B cell (primary cell): ENCODE data around the gene SLF2. TPM values are rescaled to one million over a fixed set of nuclear protein-coding genes. Genes with fewer than 3 reads are reported as not detected.

Source experiments
- ATAC-seq: fragments of 200-7000 bp; cut with Tn5 transposase; one replicate; pipeline ENCODE4 v1.10.0; 2021; ENCODE audit warnings: low read depth, mild to moderate bottlenecking, moderate number of reproducible peaks, moderate library complexity
- CTCF ChIA-PET: fragments of 350-600 bp; sonication (Branson Sonifier 250); formaldehyde crosslinking; loops from one replicate; lab custom pipeline; 2021; ENCODE audit warnings: antibody characterized with exemption, inconsistent platforms; lab: Charles Lee
- POLR2A ChIA-PET: fragments of 350-600 bp; sonication (Branson Sonifier 250); formaldehyde crosslinking; loops from one replicate; lab custom pipeline; 2021; ENCODE audit warnings: antibody characterized with exemption; lab: Charles Lee
- DNase-seq: peaks from one replicate; pipeline ENCODE4 v3.0.0; 2013
- H2AFZ ChIP-seq: 2 replicates; pipeline ENCODE4 v1.6.1; 2012; ENCODE audit warnings: mild to moderate bottlenecking, low read depth, low read length; ENCODE audit not compliant: insufficient read depth, poor library complexity, severe bottlenecking
- H3K27ac ChIP-seq, 2 donors: 1 replicate in 1 of 2; 2 replicates in 1 of 2; pipeline ENCODE4 v1.5.1; 2012 to 2013; ENCODE audit warnings: low read length in 2 of 2, mild to moderate bottlenecking in 2 of 2, moderate library complexity in 1 of 2
- H3K27me3 ChIP-seq, 4 experiments: fragments of 200-600 bp in 1 of 4; sonication (generic) in 1 of 4; replicated peaks in 1 of 4; 1 replicate in 2 of 4; 2 replicates in 2 of 4; pipeline versions ENCODE4 v1.6.1 to v1.7.0; 2013 to 2016; ENCODE audit warnings: low read length in 3 of 4, mild to moderate bottlenecking in 2 of 4, mixed read lengths in 1 of 4, moderate library complexity in 1 of 4; ENCODE audit not compliant: insufficient read depth in 4 of 4, control insufficient read depth in 3 of 4; ENCODE audit errors: control extremely low read depth in 1 of 4
- H3K36me3 ChIP-seq, 2 experiments: replicated peaks in 1 of 2; 1 replicate in 1 of 2; 2 replicates in 1 of 2; pipeline versions ENCODE4 v1.6.1 to v1.7.1; 2013; ENCODE audit warnings: low read length in 1 of 2; ENCODE audit not compliant: insufficient read depth in 2 of 2, control insufficient read depth in 1 of 2; ENCODE audit errors: control extremely low read depth in 1 of 2, extremely low read depth in 1 of 2
- H3K4me1 ChIP-seq, 2 donors: fragments of 200-600 bp in 1 of 2; sonication (generic) in 1 of 2; 1 replicate in 1 of 2; 2 replicates in 1 of 2; pipeline versions ENCODE4 v1.5.1 to v1.6.1; 2013 to 2017; ENCODE audit warnings: low read length in 2 of 2; ENCODE audit not compliant: control insufficient read depth in 2 of 2, insufficient read depth in 2 of 2
- H3K4me2 ChIP-seq: replicated peaks from 2 replicates; pipeline ENCODE3; 2012; ENCODE audit warnings: mild to moderate bottlenecking, low read depth, low read length; ENCODE audit not compliant: poor library complexity, severe bottlenecking
- H3K4me3 ChIP-seq, 5 experiments: fragments of 200-600 bp in 1 of 5; sonication (generic) in 1 of 5; 1 replicate in 3 of 5; 2 replicates in 2 of 5; pipeline versions ENCODE4 v1.5.1 to v1.7.0; 2011 to 2016; ENCODE audit warnings: low read length in 4 of 5, mild to moderate bottlenecking in 4 of 5, low read depth in 2 of 5, control low read depth in 1 of 5, moderate library complexity in 1 of 5; ENCODE audit not compliant: insufficient read depth in 1 of 5; ENCODE audit errors: control extremely low read depth in 1 of 5, extremely low read depth in 1 of 5
- H3K79me2 ChIP-seq: fragments of 200-600 bp; sonication (generic); one replicate; pipeline ENCODE4 v1.6.0; 2016; ENCODE audit warnings: low read length; ENCODE audit not compliant: control insufficient read depth, insufficient read depth
- H3K9ac ChIP-seq: fragments of 200-600 bp; sonication (generic); 2 replicates; pipeline ENCODE4 v1.6.1; 2017; ENCODE audit warnings: mild to moderate bottlenecking, low read length, moderate library complexity
- H3K9me3 ChIP-seq, 3 donors: one replicate each; pipeline versions ENCODE4 v1.6.1 to v1.7.1; 2013; ENCODE audit warnings: low read length in 2 of 3; ENCODE audit not compliant: control insufficient read depth in 2 of 3, insufficient read depth in 1 of 3; ENCODE audit errors: control extremely low read depth in 1 of 3
- H4K20me1 ChIP-seq: 2 replicates; pipeline ENCODE4 v1.6.0; 2012; ENCODE audit warnings: mild to moderate bottlenecking, low read length; ENCODE audit not compliant: insufficient read depth, control insufficient read depth, poor library complexity, severe bottlenecking
- H3K27ac Mint-ChIP-seq: one replicate; pipeline ENCODE4 v1.8.0; 2021; ENCODE audit warnings: mixed read lengths
- H3K27me3 Mint-ChIP-seq: one replicate; pipeline ENCODE4 v1.8.0; 2021; ENCODE audit warnings: mixed read lengths
- H3K4me1 Mint-ChIP-seq: one replicate; pipeline ENCODE4 v1.8.0; 2021; ENCODE audit warnings: mixed read lengths
- H3K4me3 Mint-ChIP-seq: one replicate; pipeline ENCODE4 v1.8.0; 2021; ENCODE audit warnings: mixed read lengths
- H3K9me3 Mint-ChIP-seq: one replicate; pipeline ENCODE4 v1.8.0; 2022; ENCODE audit warnings: mixed read lengths; ENCODE audit not compliant: insufficient read depth
- CTCF ChIP-seq: fragments of 200-600 bp; IDR thresholded peaks from one replicate; pipeline ENCODE4 v1.8.0; 2022; ENCODE audit warnings: antibody characterized with exemption, mild to moderate bottlenecking
- EZH2 ChIP-seq: IDR thresholded peaks from 2 replicates; pipeline ENCODE4 v1.6.1; 2012; ENCODE audit warnings: borderline replicate concordance, low read depth, mild to moderate bottlenecking, moderate library complexity, low read length; ENCODE audit not compliant: insufficient read depth, poor library complexity, severe bottlenecking
- WGBS: methylation state at CpG from one replicate; pipeline ENCODE4 v1.1.5; 2013; ENCODE audit warnings: missing lambda C conversion rate; ENCODE audit not compliant: insufficient coverage; 5-methylcytosine and 5-hydroxymethylcytosine counted together
- intact Hi-C: fragments of 100-400 bp; cut with micrococcal nuclease; formaldehyde crosslinking; loops from one replicate; pipeline ENCODE4 v1.10.0; 2022
- polyA plus RNA-seq: library from polyadenylated mRNA; depleted of rRNA; stranded (reverse); fragments of >200 nt; gene quantifications from 2 replicates; pipeline ENCODE4 v1.2.3, GENCODE V29; 2012
- total RNA-seq, 2 donors: library from RNA; stranded (reverse); fragments of 120-200 nt in 1 of 2; gene quantifications; 1 replicate in 1 of 2; 2 replicates in 1 of 2; pipeline versions ENCODE4 v1.2.3 to v1.2.4, GENCODE V29; 2013 to 2022

Gene SLF2
- total and polyA plus RNA-seq, 2 donors (not counting 1 experiment from before 2014, with no cell fraction given) = 11.8 to 65.6 TPM

DNA sequence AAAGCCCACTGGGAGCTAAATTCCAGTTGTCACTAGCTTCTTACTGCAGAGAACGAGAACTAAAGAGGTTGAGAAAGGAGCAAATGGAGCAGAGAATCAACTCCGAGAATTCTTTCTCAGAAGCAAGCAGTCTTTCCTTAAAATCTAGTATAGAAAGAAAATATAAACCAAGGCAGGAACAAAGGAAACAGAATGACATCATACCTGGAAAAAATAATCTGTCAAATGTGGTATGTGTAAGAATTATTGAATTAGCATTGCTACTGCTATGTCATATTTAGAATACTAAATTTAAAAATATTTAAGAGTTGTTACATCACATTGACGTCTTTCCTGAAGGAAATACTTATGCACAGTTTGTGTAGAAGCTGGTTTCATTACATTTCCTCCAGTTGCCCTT, 4.3 kb downstream of the SLF2 start:
- no peaks in the 10 kb centered on the region for H3K9me3 ChIP-seq
- no peak overlapping the region for H3K4me3 ChIP-seq
- no peaks in the 10 kb centered on the region for H3K27me3 ChIP-seq
- H3K4me1 ChIP-seq = peaks cover 13 to 16% of the 10 kb centered on the region in 2 donors
- Mint-ChIP-seq H3K9me3 (no peaks in the 10 kb centered on the region), H3K4me3 (no peak overlapping the region), H3K27me3 (no peaks in the 10 kb centered on the region), H3K4me1 (peaks cover 30% of the 10 kb centered on the region), H3K27ac (no peak overlapping the region)
- peaks cover 16% of the 10 kb centered on the region for H4K20me1 ChIP-seq
- WGBS = no CpG with 5 or more reads among the region's 3 CpGs
- H3K36me3 ChIP-seq = peaks cover 11 to 50% of the 10 kb centered on the region in 2 experiments
- H2AFZ ChIP-seq = no peak overlapping the region
- H3K79me2 ChIP-seq = peaks cover 41% of the 10 kb centered on the region
- H3K27ac ChIP-seq = no peak overlapping the region
- POLR2A ChIA-PET = no interaction called here
- no peak for ATAC-seq
- no peak for DNase-seq
- no peak overlapping the region for H3K9ac ChIP-seq
- intact Hi-C loops = no loop called here
- TF ChIP-seq CTCF (no peak), EZH2 (no peak)
- no peak overlapping the region for H3K4me2 ChIP-seq
- CTCF ChIA-PET = no interaction called here

DNA sequence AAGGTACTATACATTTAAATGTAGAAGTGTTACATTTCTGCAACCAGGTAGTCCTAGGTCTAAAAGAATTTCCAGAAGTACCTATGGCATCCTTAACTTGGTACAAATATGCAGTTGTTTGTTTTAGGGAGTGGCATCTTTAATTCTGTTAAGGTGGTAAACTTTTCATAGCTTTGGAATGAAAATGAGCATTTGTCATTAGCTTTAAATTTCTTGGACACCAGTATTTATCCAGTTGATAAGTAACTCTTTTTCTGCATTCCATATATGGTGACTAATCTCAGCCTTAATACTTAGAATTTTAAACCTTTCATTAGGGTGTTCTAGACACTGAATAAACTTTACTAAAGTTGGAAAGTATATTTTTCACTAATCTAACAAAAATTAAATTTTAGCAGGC, 10.8 kb downstream of the SLF2 start:
- peaks cover 2% of the 10 kb centered on the region for H4K20me1 ChIP-seq
- intact Hi-C loops = no loop called here
- no peak for DNase-seq
- CTCF ChIA-PET = no interaction called here
- no peaks in the 10 kb centered on the region for H3K9me3 ChIP-seq
- no peak overlapping the region for H3K9ac ChIP-seq
- H3K36me3 ChIP-seq = peaks cover 24 to 82% of the 10 kb centered on the region in 2 experiments
- no peaks in the 10 kb centered on the region for H3K27me3 ChIP-seq
- H3K79me2 ChIP-seq = peaks cover 20% of the 10 kb centered on the region
- H3K27ac ChIP-seq = no peak overlapping the region
- H3K27ac Mint-ChIP-seq = no peak overlapping the region
- no peak for ATAC-seq
- H3K4me1 ChIP-seq = no peaks in the 10 kb centered on the region
- no peak overlapping the region for H3K4me2 ChIP-seq
- TF ChIP-seq EZH2 (no peak), CTCF (no peak)
- H3K4me3 ChIP-seq = no peak overlapping the region
- POLR2A ChIA-PET = no interaction called here
- no peaks in the 10 kb centered on the region for H3K27me3 Mint-ChIP-seq
- no peaks in the 10 kb centered on the region for H3K9me3 Mint-ChIP-seq
- H3K4me3 Mint-ChIP-seq = no peak overlapping the region
- H3K4me1 Mint-ChIP-seq = peaks cover 1% of the 10 kb centered on the region
- H2AFZ ChIP-seq = no peak overlapping the region
